ENCODE measurements around the gene UCMA.

- TF ChIP-seq CTCF (IDR thresholded peaks at IDR 0.05): no peak
- TF ChIP-seq POLR2A (IDR thresholded peaks at IDR 0.05): no peak
- TF ChIP-seq POLR2AphosphoS5 (IDR thresholded peaks at IDR 0.05): no peak
Observed at GRCh38 chr10:13270877-13271551, 36.8 kb upstream of the UCMA start.
